GM12874 (cell line): ENCODE measurements around the gene STPG2.
A peak's percentile ranks its signal among the peaks of the same experiment; 100 is the strongest.

Source experiments
- CTCF ChIP-seq: IDR thresholded peaks from 2 replicates; pipeline ENCODE4 v1.5.1; 2011; ENCODE audit warnings: low read depth, mild to moderate bottlenecking, control low read depth, low read length, moderate library complexity; ENCODE audit not compliant: insufficient read depth

STPG2 gene

DNA sequence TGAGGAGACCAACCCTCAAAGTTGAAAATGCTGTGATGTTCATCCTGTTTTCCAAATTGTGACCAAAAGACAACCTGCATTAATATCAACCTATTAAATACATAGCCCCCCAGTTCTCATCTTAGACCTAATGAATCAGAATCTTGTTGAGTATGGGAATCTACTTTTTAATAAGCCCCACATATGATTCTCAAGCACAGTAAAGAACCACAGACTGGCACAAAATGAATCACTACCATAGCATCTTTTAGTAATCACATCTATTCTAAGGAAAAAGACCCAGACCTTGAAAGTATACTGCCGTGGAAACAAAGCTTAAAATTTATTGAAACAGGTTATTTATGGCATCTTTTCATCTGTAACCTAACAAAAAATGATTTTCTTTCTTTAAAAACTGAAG is 152.9 kb downstream of the STPG2 start:
- no peak for TF ChIP-seq CTCF

DNA sequence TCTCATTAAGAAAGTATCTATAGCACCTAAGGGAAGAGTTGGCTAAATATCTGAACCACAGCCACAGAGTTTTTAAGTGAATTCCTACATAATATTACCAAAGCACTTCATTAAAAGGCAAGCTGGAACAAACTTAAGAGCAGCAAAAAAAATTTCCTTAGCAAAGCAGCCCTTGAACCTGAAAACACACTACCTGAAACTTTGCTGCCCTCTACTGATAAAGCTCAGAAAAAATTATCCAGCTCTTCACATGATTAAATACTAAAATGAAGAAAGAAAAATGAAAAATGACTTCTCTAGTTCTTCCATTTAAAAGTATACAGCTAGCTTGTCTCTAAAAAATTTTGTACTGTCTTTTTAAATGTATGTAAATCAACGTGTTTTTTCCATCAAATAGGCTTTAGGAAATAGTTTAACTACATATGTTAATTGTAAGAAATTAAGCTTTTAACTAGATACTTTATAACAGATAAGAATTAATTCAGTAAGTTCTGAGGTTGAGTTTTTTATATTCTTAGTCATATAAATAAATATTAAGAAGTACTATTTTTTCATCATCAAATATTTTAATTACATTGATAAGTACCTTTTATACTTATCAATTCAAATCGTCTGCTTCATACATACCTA is 156.1 kb downstream of the STPG2 start:
- TF ChIP-seq CTCF: peak; percentile 19; the same call in 1 of the 2 replicates

- peak; percentile 24; the same call in 1 of the 2 replicates for TF ChIP-seq CTCF
Observed at GRCh38 chr4:97984545-97985131, 158.6 kb downstream of the STPG2 start.

DNA sequence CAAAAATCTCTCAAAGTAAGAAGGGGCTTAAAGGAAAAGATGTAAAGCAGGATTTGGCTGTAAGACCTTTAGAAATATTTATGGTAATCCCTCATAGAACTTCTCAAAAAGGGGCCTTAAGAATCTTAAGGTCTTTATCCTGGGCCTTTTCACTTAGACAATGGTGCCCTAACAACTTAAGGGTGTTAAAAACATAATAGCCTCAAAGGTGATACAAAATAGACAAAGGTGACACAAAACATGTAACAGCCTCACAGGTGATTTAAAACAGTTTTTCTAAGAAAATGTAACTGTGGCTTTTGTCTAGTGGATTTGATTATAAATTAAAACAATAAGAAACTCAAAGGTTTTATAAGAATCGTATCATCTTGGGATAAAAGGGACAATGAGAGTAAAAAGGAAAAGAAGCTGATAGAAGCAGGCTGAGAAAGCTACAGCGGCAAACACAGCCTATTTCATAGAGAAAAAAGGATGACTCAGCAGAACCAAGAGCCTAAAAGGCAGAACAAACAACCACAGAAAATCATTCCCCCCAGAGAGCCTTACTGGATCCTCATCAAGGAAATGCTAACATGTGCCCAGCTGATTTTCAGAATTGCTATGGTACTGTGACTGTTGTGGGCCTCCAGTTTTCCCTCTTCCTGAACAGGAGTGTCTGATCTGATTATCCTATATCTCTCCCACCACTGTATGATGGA is 164.3 kb downstream of the STPG2 start:
- TF ChIP-seq CTCF: no peak

DNA sequence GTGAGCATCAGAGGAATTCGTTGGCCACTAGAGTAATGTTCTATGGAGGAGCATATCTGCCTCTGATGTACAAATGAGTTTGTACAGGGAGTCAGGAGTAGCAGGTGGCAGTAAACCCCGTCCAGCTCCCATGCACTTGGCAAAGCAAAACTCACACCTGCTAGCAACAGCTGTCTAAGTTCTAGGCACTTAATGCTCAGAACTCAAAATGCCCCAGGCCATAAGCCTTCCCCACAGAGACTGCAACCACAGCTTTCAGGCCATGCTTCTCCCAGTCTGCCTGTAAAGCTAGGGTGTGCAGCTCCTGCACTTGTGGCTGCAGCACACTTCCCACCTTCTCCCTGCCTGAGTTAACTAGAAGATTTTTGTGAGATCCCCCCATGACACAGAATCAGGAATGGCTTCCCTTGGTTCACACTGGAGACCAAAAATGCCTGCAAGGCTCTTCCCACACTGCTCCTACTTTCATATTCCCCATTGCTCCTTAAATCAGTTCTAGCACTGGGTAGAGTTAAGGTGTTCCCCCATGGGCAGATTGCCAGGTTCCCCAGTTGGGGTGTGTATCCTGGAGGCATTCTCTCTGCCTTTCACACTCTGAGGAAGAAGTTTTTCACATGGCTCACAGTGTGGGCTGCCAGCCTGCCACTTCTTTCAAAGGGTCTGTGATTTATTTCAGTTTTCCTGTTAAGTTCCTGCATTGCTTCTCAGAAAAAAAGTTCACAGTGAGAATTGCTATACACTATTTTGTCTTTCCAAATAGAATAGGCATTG is 189.9 kb downstream of the STPG2 start:
- no peak for TF ChIP-seq CTCF

- TF ChIP-seq CTCF: no peak
Observed at GRCh38 chr4:97952763-97953162, 190.5 kb downstream of the STPG2 start.

GRCh38 chr4:97950836-97951235 is 192.4 kb downstream of the STPG2 start:
- no peak for TF ChIP-seq CTCF
